IPS-NIHi11 (cell line): ENCODE results near the gene CIB4.

ENCODE experiments used
- DNase-seq: peaks from one replicate; pipeline ENCODE4 v3.0.0; 2012; ENCODE audit warnings: mixed read lengths, low spot score

The CIB4 gene

GRCh38 chr2:26550276-26551015 lies 90.7 kb downstream of the CIB4 start:
- no peak for DNase-seq

- DNase-seq: no peak
Observed at GRCh38 chr2:26542676-26543505, 98.3 kb downstream of the CIB4 start.

GRCh38 chr2:26542194-26542455 lies 99.0 kb downstream of the CIB4 start:
- DNase-seq: no peak

GRCh38 chr2:26541401-26542193 lies 99.6 kb downstream of the CIB4 start:
- DNase-seq: no peak

GRCh38 chr2:26540961-26541360 lies 100.2 kb downstream of the CIB4 start:
- no peak for DNase-seq

- no peak for DNase-seq
Observed at GRCh38 chr2:26540306-26540705, 100.9 kb downstream of the CIB4 start.

- no peak for DNase-seq
Observed at GRCh38 chr2:26537826-26538475, 103.2 kb downstream of the CIB4 start.

- DNase-seq: no peak
Observed at GRCh38 chr2:26537069-26537825, 103.9 kb downstream of the CIB4 start.

- no peak for DNase-seq
Observed at GRCh38 chr2:26536371-26537068, 104.6 kb downstream of the CIB4 start.

- no peak for DNase-seq
Observed at GRCh38 chr2:26535663-26536275, 105.4 kb downstream of the CIB4 start.

GRCh38 chr2:26534865-26535662 lies 106.1 kb downstream of the CIB4 start:
- no peak for DNase-seq

- no peak for DNase-seq
Observed at GRCh38 chr2:26534098-26534864, 106.9 kb downstream of the CIB4 start.

GRCh38 chr2:26533661-26534060 lies 107.5 kb downstream of the CIB4 start:
- DNase-seq: no peak

- DNase-seq: no peak
Observed at GRCh38 chr2:26532301-26533250, 108.6 kb downstream of the CIB4 start.
